H1 (cell line): ENCODE data around the gene ACOT7. TPM values are rescaled to one million over a fixed set of nuclear protein-coding genes. Genes with fewer than 3 reads are reported as not detected.
A peak's percentile ranks its signal among the peaks of the same experiment; 100 is the strongest.
"Not testable (repeated sequence)": the region's sequence is repeated elsewhere in the genome, so short reads cannot be mapped to it uniquely, and the experiment has no call there.

Experiments
- CTCF ChIA-PET: fragments of 300-600 bp; sonication (Branson Sonifier 250); formaldehyde crosslinking; loops from one replicate; lab custom pipeline; 2021; ENCODE audit not compliant: partially characterized antibody; lab: Charles Lee
- POLR2A ChIA-PET: fragments of 300-600 bp; sonication (Branson Sonifier 250); formaldehyde crosslinking; loops from one replicate; lab custom pipeline; 2021; ENCODE audit warnings: inconsistent platforms; ENCODE audit not compliant: partially characterized antibody; lab: Charles Lee
- DNase-seq, 2 experiments: peaks; one replicate each; pipeline versions ENCODE4 v3.0.0 to v3.0.0-alpha.2; 2010 to 2022; ENCODE audit warnings: low spot score in 2 of 2, low read depth in 1 of 2, mixed read lengths in 1 of 2
- FAIRE-seq: peaks from 2 replicates; lab custom pipeline; 2011; peaks lifted over from hg19 to GRCh38; lab: Jason Lieb, UNC
- H2AFZ ChIP-seq: 2 replicates; pipeline ENCODE4 v1.8.1; 2012; ENCODE audit warnings: low read length, inconsistent platforms
- H2AK5ac ChIP-seq: 2 replicates; pipeline ENCODE4 v1.6.1; 2013; ENCODE audit warnings: low read depth, low read length
- H2BK120ac ChIP-seq: replicated peaks from 2 replicates; pipeline ENCODE3; 2013; ENCODE audit warnings: low read depth, low read length, inconsistent platforms
- H2BK12ac ChIP-seq: 2 replicates; pipeline ENCODE4 v1.6.1; 2013; ENCODE audit warnings: low read depth, low read length
- H2BK15ac ChIP-seq: 2 replicates; pipeline ENCODE4 v1.6.1; 2013; ENCODE audit warnings: low read length
- H2BK20ac ChIP-seq: 2 replicates; pipeline ENCODE4 v1.6.1; 2013; ENCODE audit warnings: low read length
- H2BK5ac ChIP-seq: 2 replicates; pipeline ENCODE4 v1.6.1; 2013; ENCODE audit warnings: low read depth, low read length
- H3K14ac ChIP-seq: 2 replicates; pipeline ENCODE4 v1.6.1; 2013; ENCODE audit warnings: inconsistent platforms; ENCODE audit not compliant: insufficient read length
- H3K18ac ChIP-seq: 2 replicates; pipeline ENCODE4 v1.6.1; 2013; ENCODE audit warnings: low read length; ENCODE audit errors: extremely low read depth
- H3K23ac ChIP-seq: 2 replicates; pipeline ENCODE4 v1.6.1; 2013; ENCODE audit warnings: inconsistent platforms; ENCODE audit not compliant: insufficient read length
- H3K23me2 ChIP-seq: 2 replicates; pipeline ENCODE4 v1.6.1; 2013; ENCODE audit warnings: low read depth, low read length
- H3K27ac ChIP-seq: 2 replicates; pipeline ENCODE4 v1.6.1; 2011; ENCODE audit warnings: low read depth, low read length, inconsistent platforms
- H3K27me3 ChIP-seq, 4 experiments: replicated peaks in 1 of 4; 1 replicate in 1 of 4; 2 replicates in 3 of 4; pipeline versions ENCODE4 v1.6.1 to v1.8.1; 2011 to 2013; ENCODE audit warnings: low read length in 3 of 4, mild to moderate bottlenecking in 3 of 4, inconsistent platforms in 2 of 4, mixed read lengths in 2 of 4, moderate library complexity in 1 of 4; ENCODE audit not compliant: control insufficient read depth in 3 of 4, insufficient read depth in 3 of 4; ENCODE audit errors: extremely low read depth in 1 of 4
- H3K36me3 ChIP-seq, 4 experiments: 2 replicates each; pipeline versions ENCODE4 v1.6.1 to v1.8.1; 2011 to 2013; ENCODE audit warnings: mild to moderate bottlenecking in 4 of 4, low read length in 3 of 4, moderate library complexity in 2 of 4, control low read depth in 1 of 4, inconsistent platforms in 1 of 4; ENCODE audit not compliant: insufficient read depth in 4 of 4, control insufficient read depth in 2 of 4
- H3K4ac ChIP-seq: replicated peaks from 2 replicates; pipeline ENCODE3; 2013; ENCODE audit warnings: low read length, low read depth, mixed read lengths, inconsistent platforms; ENCODE audit not compliant: insufficient read length
- H3K4me1 ChIP-seq, 4 experiments: replicated peaks in 1 of 4; 1 replicate in 1 of 4; 2 replicates in 3 of 4; pipeline versions ENCODE4 v1.6.1 to v1.8.1; 2011 to 2013; ENCODE audit warnings: low read length in 3 of 4, inconsistent platforms in 2 of 4, mixed read lengths in 1 of 4; ENCODE audit not compliant: insufficient read depth in 4 of 4, control insufficient read depth in 3 of 4
- H3K4me2 ChIP-seq, 2 experiments: 2 replicates each; pipeline versions ENCODE4 v1.6.1 to v1.8.1; 2011 to 2013; ENCODE audit warnings: low read depth in 2 of 2, low read length in 2 of 2, control low read depth in 1 of 2, inconsistent platforms in 1 of 2, mild to moderate bottlenecking in 1 of 2; ENCODE audit not compliant: insufficient read depth in 1 of 2
- H3K4me3 ChIP-seq, 4 experiments: fragments of 200-600, 300-600 bp in 1 of 4; sonication (generic), shearing (Covaris generic), sonication (Bioruptor Twin) in 1 of 4; 2 replicates each; pipeline versions ENCODE4 v1.5.1 to v1.8.1; 2011 to 2016; ENCODE audit warnings: low read length in 4 of 4, low read depth in 3 of 4, control low read depth in 2 of 4, inconsistent platforms in 2 of 4, mild to moderate bottlenecking in 2 of 4, mixed read lengths in 1 of 4, moderate library complexity in 1 of 4; ENCODE audit not compliant: insufficient read depth in 2 of 4; ENCODE audit errors: extremely low read depth in 1 of 4
- H3K56ac ChIP-seq: replicated peaks from 2 replicates; pipeline ENCODE3; 2013; ENCODE audit warnings: low read depth, mild to moderate bottlenecking, mixed read lengths, low read length, inconsistent platforms; ENCODE audit not compliant: insufficient read length
- H3K79me1 ChIP-seq: 2 replicates; pipeline ENCODE4 v1.6.1; 2013; ENCODE audit warnings: low read depth, low read length, control low read depth
- H3K79me2 ChIP-seq, 2 experiments: 2 replicates each; pipeline versions ENCODE4 v1.6.1 to v1.8.1; 2012 to 2013; ENCODE audit warnings: low read length in 2 of 2, mild to moderate bottlenecking in 2 of 2, inconsistent platforms in 1 of 2; ENCODE audit not compliant: insufficient read depth in 2 of 2, control insufficient read depth in 1 of 2
- H3K9ac ChIP-seq, 4 experiments: replicated peaks in 1 of 4; 1 replicate in 1 of 4; 2 replicates in 3 of 4; pipeline versions ENCODE4 v1.6.1 to v1.8.1; 2011 to 2013; ENCODE audit warnings: low read depth in 3 of 4, low read length in 3 of 4, control low read depth in 2 of 4, mild to moderate bottlenecking in 2 of 4, moderate library complexity in 2 of 4, inconsistent platforms in 1 of 4; ENCODE audit errors: extremely low read depth in 1 of 4
- H3K9me3 ChIP-seq, 2 experiments: 2 replicates each; pipeline versions ENCODE4 v1.6.1 to v1.8.1; 2012 to 2013; ENCODE audit warnings: mild to moderate bottlenecking in 2 of 2, moderate library complexity in 2 of 2, control low read depth in 1 of 2, inconsistent platforms in 1 of 2, low read depth in 1 of 2, low read length in 1 of 2, mixed read lengths in 1 of 2; ENCODE audit not compliant: insufficient read depth in 2 of 2
- H4K20me1 ChIP-seq, 2 experiments: replicated peaks in 1 of 2; 2 replicates each; pipeline versions ENCODE3 to v1.8.1; 2011 to 2013; ENCODE audit warnings: inconsistent platforms in 2 of 2, low read length in 2 of 2, mild to moderate bottlenecking in 1 of 2; ENCODE audit not compliant: insufficient read depth in 2 of 2, control insufficient read depth in 1 of 2
- H4K5ac ChIP-seq: 2 replicates; pipeline ENCODE4 v1.6.1; 2013; ENCODE audit warnings: low read length, low read depth, mixed read lengths, inconsistent platforms; ENCODE audit not compliant: insufficient read length
- H4K8ac ChIP-seq: 2 replicates; pipeline ENCODE4 v1.8.0; 2013; ENCODE audit warnings: mild to moderate bottlenecking, moderate library complexity, low read length, inconsistent platforms; ENCODE audit not compliant: insufficient read depth; ENCODE audit errors: extremely low read depth
- H4K91ac ChIP-seq: replicated peaks from 2 replicates; pipeline ENCODE3; 2013; ENCODE audit warnings: low read length, mixed read lengths, inconsistent platforms; ENCODE audit not compliant: insufficient read length
- RAD21 ChIP-seq, 2 experiments: IDR thresholded peaks in 1 of 2; conservative IDR thresholded peaks in 1 of 2; 2 replicates each; pipeline ENCODE4 v1.6.1; 2011; ENCODE audit warnings: low read depth in 2 of 2, low read length in 2 of 2, improper control_type of control experiment in 1 of 2, inconsistent platforms in 1 of 2, mild to moderate bottlenecking in 1 of 2, moderate library complexity in 1 of 2
- WGBS, 2 experiments: shearing (Covaris generic) in 1 of 2; methylation state at CpG; one replicate each; pipeline versions ENCODE4 v1.1.6 to v1.1.7; 2013 to 2015; ENCODE audit warnings: low lambda C conversion rate in 2 of 2, mixed read lengths in 2 of 2, inconsistent platforms in 1 of 2, low coverage in 1 of 2, missing lambda C conversion rate in 1 of 2; ENCODE audit not compliant: insufficient replicate concordance in 2 of 2, insufficient coverage in 1 of 2, insufficient read length in 1 of 2; ENCODE audit errors: extremely low coverage in 1 of 2, missing lambda C conversion rate in 1 of 2; 5-methylcytosine and 5-hydroxymethylcytosine counted together
- polyA plus RNA-seq, 7 experiments: library from polyadenylated mRNA; depleted of rRNA in 3 of 7; stranded (reverse) in 5 of 7; unstranded in 2 of 7; fragments of >200 nt in 5 of 7; fragments of 200-250 nt in 2 of 7; gene quantifications; 1 replicate in 5 of 7; 2 replicates in 1 of 7; 4 replicates in 1 of 7; pipeline versions ENCODE4 v1.2.1 to v1.2.3, GENCODE V29; 2011 to 2013; ENCODE audit warnings: missing spikeins in 2 of 7, mixed read lengths in 2 of 7
- total RNA-seq: library from RNA; stranded (reverse); fragmentation: NEBNext Ultra II Directional; extraction: Animal tissue kit (Norgen Biotek cat#: 25700); gene quantifications from 2 replicates; pipeline ENCODE4 v1.2.1, GENCODE V29; 2021
- TF ChIP-seq, protein P1 (sequence below), 3 experiments: IDR thresholded peaks; 1 replicate in 2 of 3; 2 replicates in 1 of 3; pipeline versions ENCODE4 v1.5.1 to v1.6.1; 2011; ENCODE audit warnings: low read length in 3 of 3, mild to moderate bottlenecking in 3 of 3, inconsistent platforms in 2 of 3, low read depth in 1 of 3, moderate library complexity in 1 of 3; ENCODE audit not compliant: insufficient read depth in 1 of 3; ENCODE audit errors: control extremely low read depth in 1 of 3

The ACOT7 gene
- total and polyA plus RNA-seq, 2 of the 8 experiments (the other 6 are each of a cell fraction or from before 2014, with no cell fraction given), result 151 to 214 TPM

GRCh38 chr1:6437012-6437700 is 43.6 kb upstream of the ACOT7 start:
- FAIRE-seq, H4K8ac ChIP-seq, H2BK5ac ChIP-seq, H4K20me1 ChIP-seq, H3K4ac ChIP-seq, H4K91ac ChIP-seq, H3K23ac ChIP-seq, H2AFZ ChIP-seq, H3K14ac ChIP-seq, H3K27ac ChIP-seq, H2BK12ac ChIP-seq, H3K9me3 ChIP-seq, H3K36me3 ChIP-seq, H3K79me1 ChIP-seq, H3K23me2 ChIP-seq, H2AK5ac ChIP-seq, H3K79me2 ChIP-seq, H2BK15ac ChIP-seq, H2BK120ac ChIP-seq, H3K4me3 ChIP-seq, H3K18ac ChIP-seq, H3K56ac ChIP-seq, H2BK20ac ChIP-seq, H3K4me2 ChIP-seq, H3K9ac ChIP-seq, H4K5ac ChIP-seq, DNase-seq: not testable (repeated sequence)
- WGBS, 2 experiments, result 85% methylated on average over 21 of the region's 22 CpGs; no CpG with 5 or more reads in 1 of the 2 experiments
- ChIA-PET POLR2A (interaction anchor here (0.6 to 4.4 kb wide), 7 partner anchors 11 to 197 kb away, joined by 3 to 15 read pairs (median 3); no protein-coding TSS in a partner anchor), CTCF (interaction anchor here (0.6 to 18.8 kb wide), 49 partner anchors 7 to 1578 kb away, joined by 3 to 321 read pairs (median 6); partner anchors contain the start of genes ESPN, HES2, PLEKHG5 and TNFRSF25)
- Histone ChIP-seq H3K27me3 (peaks cover 0 to 20% (median 12%) of the 10 kb centered on the region in 4 experiments; a peak in 5 of 7 replicates), H3K4me1 (peaks cover 3 to 11% (median 4%) of the 10 kb centered on the region in 4 experiments)
- TF ChIP-seq, protein P1, sequence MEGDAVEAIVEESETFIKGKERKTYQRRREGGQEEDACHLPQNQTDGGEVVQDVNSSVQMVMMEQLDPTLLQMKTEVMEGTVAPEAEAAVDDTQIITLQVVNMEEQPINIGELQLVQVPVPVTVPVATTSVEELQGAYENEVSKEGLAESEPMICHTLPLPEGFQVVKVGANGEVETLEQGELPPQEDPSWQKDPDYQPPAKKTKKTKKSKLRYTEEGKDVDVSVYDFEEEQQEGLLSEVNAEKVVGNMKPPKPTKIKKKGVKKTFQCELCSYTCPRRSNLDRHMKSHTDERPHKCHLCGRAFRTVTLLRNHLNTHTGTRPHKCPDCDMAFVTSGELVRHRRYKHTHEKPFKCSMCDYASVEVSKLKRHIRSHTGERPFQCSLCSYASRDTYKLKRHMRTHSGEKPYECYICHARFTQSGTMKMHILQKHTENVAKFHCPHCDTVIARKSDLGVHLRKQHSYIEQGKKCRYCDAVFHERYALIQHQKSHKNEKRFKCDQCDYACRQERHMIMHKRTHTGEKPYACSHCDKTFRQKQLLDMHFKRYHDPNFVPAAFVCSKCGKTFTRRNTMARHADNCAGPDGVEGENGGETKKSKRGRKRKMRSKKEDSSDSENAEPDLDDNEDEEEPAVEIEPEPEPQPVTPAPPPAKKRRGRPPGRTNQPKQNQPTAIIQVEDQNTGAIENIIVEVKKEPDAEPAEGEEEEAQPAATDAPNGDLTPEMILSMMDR (IDR thresholded peaks at IDR 0.05; ENCODE audit: control extremely low read depth in 1 of 3, insufficient read depth in 1 of 3, low read depth in 1 of 3, low read length in 3 of 3), result peak in 2 of 3 experiments; percentile 20 to 23; a peak in 2 of 4 replicates
- TF ChIP-seq RAD21 (IDR thresholded peaks at IDR 0.05 in 1 of 2, conservative IDR thresholded peaks at IDR 0.05 in 1 of 2; ENCODE audit: low read depth in 2 of 2, low read length in 2 of 2), result 0 out of 4 replicates have a peak, but pooled peaks of 1 of the 2 experiments have one; percentile 7
